Stimulated activated effector memory CD8-positive, alpha-beta T cell treated with anti-CD3 and anti-CD28 coated beads, Interleukin-12 subunit alpha, Interleukin-12 subunit beta, amount 100 ng/mL, for 72 hours (primary cell): Measurements from ENCODE around the gene DHRS12.

ENCODE experiments used
- ATAC-seq: fragments of 150-1000 bp; cut with Tn5 transposase; 2 replicates; pipeline ENCODE4 v1.10.0; 2021
- DNase-seq, 2 donors: peaks; one replicate each; pipeline ENCODE4 v3.0.0; 2021 to 2022; ENCODE audit warnings: low spot score in 2 of 2
- H3K27ac Mint-ChIP-seq: one replicate; pipeline ENCODE4 v1.8.0; 2022; ENCODE audit warnings: mild to moderate bottlenecking, mixed read lengths
- H3K36me3 Mint-ChIP-seq: one replicate; pipeline ENCODE4 v1.8.0; 2022; ENCODE audit warnings: mild to moderate bottlenecking, mixed read lengths
- H3K4me1 Mint-ChIP-seq: one replicate; pipeline ENCODE4 v1.8.0; 2022; ENCODE audit warnings: mixed read lengths
- H3K4me3 Mint-ChIP-seq: one replicate; pipeline ENCODE4 v1.8.0; 2022; ENCODE audit warnings: mild to moderate bottlenecking, mixed read lengths
- H3K9me3 Mint-ChIP-seq: one replicate; pipeline ENCODE4 v1.8.0; 2022; ENCODE audit warnings: mixed read lengths

The DHRS12 gene

GRCh38 chr13:51742611-51743010 lies 61.4 kb downstream of the DHRS12 start:
- no peak overlapping the region for H3K4me3 Mint-ChIP-seq
- H3K4me1 Mint-ChIP-seq: peaks cover 19% of the 10 kb centered on the region
- H3K36me3 Mint-ChIP-seq: peaks cover 38% of the 10 kb centered on the region
- no peak for ATAC-seq
- DNase-seq: peak in 1 of 2 donors; percentile 2
- peaks cover 2% of the 10 kb centered on the region for H3K9me3 Mint-ChIP-seq
- no peak overlapping the region for H3K27ac Mint-ChIP-seq

GRCh38 chr13:51742031-51742430 lies 61.9 kb downstream of the DHRS12 start:
- no peak for DNase-seq
- Mint-ChIP-seq H3K9me3 (no peaks in the 10 kb centered on the region), H3K36me3 (peaks cover 40% of the 10 kb centered on the region), H3K27ac (no peak overlapping the region), H3K4me1 (peaks cover 22% of the 10 kb centered on the region), H3K4me3 (no peak overlapping the region)
- ATAC-seq: no peak

- no peaks in the 10 kb centered on the region for H3K9me3 Mint-ChIP-seq
- ATAC-seq: peak; percentile 29
- DNase-seq: no peak
- peaks cover 22% of the 10 kb centered on the region for H3K4me1 Mint-ChIP-seq
- peaks cover 40% of the 10 kb centered on the region for H3K36me3 Mint-ChIP-seq
- H3K27ac Mint-ChIP-seq: no peak overlapping the region
- H3K4me3 Mint-ChIP-seq: no peak overlapping the region
Observed at GRCh38 chr13:51740698-51741097, 63.3 kb downstream of the DHRS12 start.

- DNase-seq: no peak
- H3K4me3 Mint-ChIP-seq: no peak overlapping the region
- peaks cover 35% of the 10 kb centered on the region for H3K36me3 Mint-ChIP-seq
- ATAC-seq: no peak
- no peaks in the 10 kb centered on the region for H3K9me3 Mint-ChIP-seq
- peaks cover 22% of the 10 kb centered on the region for H3K4me1 Mint-ChIP-seq
- H3K27ac Mint-ChIP-seq: peak overlapping the region; percentile 32
Observed at GRCh38 chr13:51739027-51739764, 64.8 kb downstream of the DHRS12 start.

- Mint-ChIP-seq H3K9me3 (no peaks in the 10 kb centered on the region), H3K4me1 (peaks cover 22% of the 10 kb centered on the region), H3K36me3 (peaks cover 35% of the 10 kb centered on the region), H3K4me3 (no peak overlapping the region), H3K27ac (peak overlapping the region; percentile 32)
- peak; percentile 94 for ATAC-seq
- no peak for DNase-seq
Observed at GRCh38 chr13:51738226-51738905, 65.6 kb downstream of the DHRS12 start.

GRCh38 chr13:51737609-51738008 lies 66.4 kb downstream of the DHRS12 start:
- ATAC-seq (no peak), DNase-seq (no peak)
- Mint-ChIP-seq H3K4me1 (peaks cover 22% of the 10 kb centered on the region), H3K36me3 (peaks cover 35% of the 10 kb centered on the region), H3K4me3 (no peak overlapping the region), H3K27ac (no peak overlapping the region), H3K9me3 (no peaks in the 10 kb centered on the region)

- no peak overlapping the region for H3K27ac Mint-ChIP-seq
- no peaks in the 10 kb centered on the region for H3K9me3 Mint-ChIP-seq
- ATAC-seq (no peak), DNase-seq (no peak)
- H3K36me3 Mint-ChIP-seq: peaks cover 19% of the 10 kb centered on the region
- H3K4me3 Mint-ChIP-seq: no peak overlapping the region
- H3K4me1 Mint-ChIP-seq: peaks cover 14% of the 10 kb centered on the region
Observed at GRCh38 chr13:51734786-51735185, 69.2 kb downstream of the DHRS12 start.

GRCh38 chr13:51733374-51734298 lies 70.3 kb downstream of the DHRS12 start:
- peak overlapping the region; percentile 11 for H3K27ac Mint-ChIP-seq
- H3K4me1 Mint-ChIP-seq: peaks cover 9% of the 10 kb centered on the region
- H3K4me3 Mint-ChIP-seq: no peak overlapping the region

GRCh38 chr13:51731759-51732158 lies 72.2 kb downstream of the DHRS12 start:
- Mint-ChIP-seq H3K4me3 (no peak overlapping the region), H3K27ac (no peak overlapping the region), H3K4me1 (no peaks in the 10 kb centered on the region), H3K36me3 (no peaks in the 10 kb centered on the region), H3K9me3 (no peaks in the 10 kb centered on the region)
- DNase-seq (no peak), ATAC-seq (no peak)

More at GRCh38 chr13:51733374-51734298, 70.3 kb downstream of the DHRS12 start:
- Mint-ChIP-seq H3K9me3 (no peaks in the 10 kb centered on the region), H3K36me3 (peaks cover 8% of the 10 kb centered on the region)
- ATAC-seq: no peak
- no peak for DNase-seq

- H3K36me3 Mint-ChIP-seq: no peaks in the 10 kb centered on the region
- no peaks in the 10 kb centered on the region for H3K9me3 Mint-ChIP-seq
- H3K4me3 Mint-ChIP-seq: no peak overlapping the region
- ATAC-seq: no peak
- H3K27ac Mint-ChIP-seq: no peak overlapping the region
- H3K4me1 Mint-ChIP-seq: no peaks in the 10 kb centered on the region
- DNase-seq: no peak
Observed at GRCh38 chr13:51730927-51731326, 73.0 kb downstream of the DHRS12 start.

GRCh38 chr13:51729866-51730553 lies 74.0 kb downstream of the DHRS12 start:
- DNase-seq (no peak), ATAC-seq (peak; percentile 87)
- Mint-ChIP-seq H3K9me3 (no peaks in the 10 kb centered on the region), H3K4me1 (no peaks in the 10 kb centered on the region), H3K36me3 (no peaks in the 10 kb centered on the region), H3K4me3 (no peak overlapping the region), H3K27ac (no peak overlapping the region)

- Mint-ChIP-seq H3K4me1 (no peaks in the 10 kb centered on the region), H3K27ac (no peak overlapping the region), H3K36me3 (no peaks in the 10 kb centered on the region), H3K9me3 (no peaks in the 10 kb centered on the region), H3K4me3 (no peak overlapping the region)
- ATAC-seq: peak; percentile 32
- no peak for DNase-seq
Observed at GRCh38 chr13:51728972-51729371, 75.0 kb downstream of the DHRS12 start.

GRCh38 chr13:51728275-51728673 lies 75.7 kb downstream of the DHRS12 start:
- ATAC-seq (no peak), DNase-seq (no peak)
- Mint-ChIP-seq H3K36me3 (no peaks in the 10 kb centered on the region), H3K9me3 (no peaks in the 10 kb centered on the region), H3K27ac (no peak overlapping the region), H3K4me3 (no peak overlapping the region), H3K4me1 (no peaks in the 10 kb centered on the region)

- Mint-ChIP-seq H3K36me3 (no peaks in the 10 kb centered on the region), H3K27ac (no peak overlapping the region), H3K4me3 (no peak overlapping the region), H3K4me1 (no peaks in the 10 kb centered on the region), H3K9me3 (no peaks in the 10 kb centered on the region)
- ATAC-seq (no peak), DNase-seq (no peak)
Observed at GRCh38 chr13:51727634-51728274, 76.2 kb downstream of the DHRS12 start.
